ENCODE results near the gene CD1B.
"Not testable (repeated sequence)": the region's sequence is repeated elsewhere in the genome, so short reads cannot be mapped to it uniquely, and the experiment has no call there.

DNA sequence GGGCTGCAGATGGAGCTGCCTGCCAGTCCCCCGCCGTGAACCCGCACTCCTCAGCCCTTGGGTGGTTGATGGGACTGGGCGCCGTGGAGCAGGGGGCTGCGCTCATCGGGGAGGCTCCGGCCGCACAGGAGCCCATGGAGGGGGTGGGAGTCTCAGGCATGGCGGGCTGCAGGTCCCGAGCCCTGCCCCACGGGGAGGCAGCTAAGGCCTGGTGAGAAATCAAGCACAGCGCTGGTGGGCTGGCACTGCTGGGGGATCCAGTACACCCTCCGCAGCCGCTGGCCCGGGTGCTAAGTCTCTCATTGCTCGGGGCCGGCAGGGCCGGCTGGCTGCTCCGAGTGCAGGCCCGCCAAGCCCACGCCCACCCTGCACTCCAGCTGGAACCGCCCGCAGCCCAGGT, 17.6 kb upstream of the CD1B start:
- TF ChIP-seq, protein P1, sequence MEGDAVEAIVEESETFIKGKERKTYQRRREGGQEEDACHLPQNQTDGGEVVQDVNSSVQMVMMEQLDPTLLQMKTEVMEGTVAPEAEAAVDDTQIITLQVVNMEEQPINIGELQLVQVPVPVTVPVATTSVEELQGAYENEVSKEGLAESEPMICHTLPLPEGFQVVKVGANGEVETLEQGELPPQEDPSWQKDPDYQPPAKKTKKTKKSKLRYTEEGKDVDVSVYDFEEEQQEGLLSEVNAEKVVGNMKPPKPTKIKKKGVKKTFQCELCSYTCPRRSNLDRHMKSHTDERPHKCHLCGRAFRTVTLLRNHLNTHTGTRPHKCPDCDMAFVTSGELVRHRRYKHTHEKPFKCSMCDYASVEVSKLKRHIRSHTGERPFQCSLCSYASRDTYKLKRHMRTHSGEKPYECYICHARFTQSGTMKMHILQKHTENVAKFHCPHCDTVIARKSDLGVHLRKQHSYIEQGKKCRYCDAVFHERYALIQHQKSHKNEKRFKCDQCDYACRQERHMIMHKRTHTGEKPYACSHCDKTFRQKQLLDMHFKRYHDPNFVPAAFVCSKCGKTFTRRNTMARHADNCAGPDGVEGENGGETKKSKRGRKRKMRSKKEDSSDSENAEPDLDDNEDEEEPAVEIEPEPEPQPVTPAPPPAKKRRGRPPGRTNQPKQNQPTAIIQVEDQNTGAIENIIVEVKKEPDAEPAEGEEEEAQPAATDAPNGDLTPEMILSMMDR (IDR thresholded peaks at IDR 0.05; ENCODE audit: low read depth, low read length): not testable (repeated sequence)
- TF ChIP-seq POLR2A (IDR thresholded peaks at IDR 0.05; ENCODE audit: extremely low read depth, insufficient read length): not testable (repeated sequence)
